Breast epithelium (tissue), 3 donors: ENCODE results near the gene OR2F2.

Experiments used
- CTCF ChIP-seq, 3 donors: fragments of 450-650 bp; IDR thresholded peaks; one replicate each; pipeline ENCODE4 v1.5.1; 2016 to 2017; ENCODE audit warnings: antibody characterized with exemption in 3 of 3, mild to moderate bottlenecking in 3 of 3, moderate library complexity in 3 of 3
- POLR2A ChIP-seq: fragments of 450-650 bp; IDR thresholded peaks from one replicate; pipeline ENCODE4 v1.6.1; 2016; ENCODE audit warnings: antibody characterized with exemption, mild to moderate bottlenecking, moderate library complexity

- TF ChIP-seq CTCF (IDR thresholded peaks at IDR 0.05) = no peak
- no peak for TF ChIP-seq POLR2A
Observed at GRCh38 chr7:143983960-143984359, 48.9 kb downstream of the OR2F2 start.
